ENCODE data around the gene PRDM15.

- TF ChIP-seq CREB1 (IDR thresholded peaks at IDR 0.05; ENCODE audit: low read depth) = no peak
- no peak for TF ChIP-seq YY1 (IDR thresholded peaks at IDR 0.05; ENCODE audit: low read depth)
- TF ChIP-seq, protein P1, sequence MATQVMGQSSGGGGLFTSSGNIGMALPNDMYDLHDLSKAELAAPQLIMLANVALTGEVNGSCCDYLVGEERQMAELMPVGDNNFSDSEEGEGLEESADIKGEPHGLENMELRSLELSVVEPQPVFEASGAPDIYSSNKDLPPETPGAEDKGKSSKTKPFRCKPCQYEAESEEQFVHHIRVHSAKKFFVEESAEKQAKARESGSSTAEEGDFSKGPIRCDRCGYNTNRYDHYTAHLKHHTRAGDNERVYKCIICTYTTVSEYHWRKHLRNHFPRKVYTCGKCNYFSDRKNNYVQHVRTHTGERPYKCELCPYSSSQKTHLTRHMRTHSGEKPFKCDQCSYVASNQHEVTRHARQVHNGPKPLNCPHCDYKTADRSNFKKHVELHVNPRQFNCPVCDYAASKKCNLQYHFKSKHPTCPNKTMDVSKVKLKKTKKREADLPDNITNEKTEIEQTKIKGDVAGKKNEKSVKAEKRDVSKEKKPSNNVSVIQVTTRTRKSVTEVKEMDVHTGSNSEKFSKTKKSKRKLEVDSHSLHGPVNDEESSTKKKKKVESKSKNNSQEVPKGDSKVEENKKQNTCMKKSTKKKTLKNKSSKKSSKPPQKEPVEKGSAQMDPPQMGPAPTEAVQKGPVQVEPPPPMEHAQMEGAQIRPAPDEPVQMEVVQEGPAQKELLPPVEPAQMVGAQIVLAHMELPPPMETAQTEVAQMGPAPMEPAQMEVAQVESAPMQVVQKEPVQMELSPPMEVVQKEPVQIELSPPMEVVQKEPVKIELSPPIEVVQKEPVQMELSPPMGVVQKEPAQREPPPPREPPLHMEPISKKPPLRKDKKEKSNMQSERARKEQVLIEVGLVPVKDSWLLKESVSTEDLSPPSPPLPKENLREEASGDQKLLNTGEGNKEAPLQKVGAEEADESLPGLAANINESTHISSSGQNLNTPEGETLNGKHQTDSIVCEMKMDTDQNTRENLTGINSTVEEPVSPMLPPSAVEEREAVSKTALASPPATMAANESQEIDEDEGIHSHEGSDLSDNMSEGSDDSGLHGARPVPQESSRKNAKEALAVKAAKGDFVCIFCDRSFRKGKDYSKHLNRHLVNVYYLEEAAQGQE (IDR thresholded peaks at IDR 0.05; ENCODE audit: low read depth) = no peak
- TF ChIP-seq EP300 (IDR thresholded peaks at IDR 0.05; ENCODE audit: borderline replicate concordance) = no peak
- TF ChIP-seq CEBPB (IDR thresholded peaks at IDR 0.05) = no peak
- TF ChIP-seq TAF1 (IDR thresholded peaks at IDR 0.05; ENCODE audit: low read depth) = no peak
These were observed 38.4 kb upstream of the PRDM15 start for GRCh38 chr21:41917531-41917930.

All from Ishikawa (cell line).